Skin of body (tissue), 2 donors: ENCODE results near the gene SLC6A16. TPM values are rescaled to one million over a fixed set of nuclear protein-coding genes. Genes with fewer than 3 reads are reported as not detected.
"Not testable (repeated sequence)": the region's sequence is repeated elsewhere in the genome, so short reads cannot be mapped to it uniquely, and the experiment has no call there.

ENCODE experiments used
- DNase-seq: peaks from one replicate; lab custom pipeline; 2025; lab: John Stamatoyannopoulos, UW
- total RNA-seq: library from RNA; depleted of rRNA; stranded (reverse); fragments of >200 nt; gene quantifications from one replicate; pipeline ENCODE4 v1.2.3, GENCODE V29; 2014

The SLC6A16 gene
- total RNA-seq, 1 donor from 2014 or later = 0.20 TPM

DNA sequence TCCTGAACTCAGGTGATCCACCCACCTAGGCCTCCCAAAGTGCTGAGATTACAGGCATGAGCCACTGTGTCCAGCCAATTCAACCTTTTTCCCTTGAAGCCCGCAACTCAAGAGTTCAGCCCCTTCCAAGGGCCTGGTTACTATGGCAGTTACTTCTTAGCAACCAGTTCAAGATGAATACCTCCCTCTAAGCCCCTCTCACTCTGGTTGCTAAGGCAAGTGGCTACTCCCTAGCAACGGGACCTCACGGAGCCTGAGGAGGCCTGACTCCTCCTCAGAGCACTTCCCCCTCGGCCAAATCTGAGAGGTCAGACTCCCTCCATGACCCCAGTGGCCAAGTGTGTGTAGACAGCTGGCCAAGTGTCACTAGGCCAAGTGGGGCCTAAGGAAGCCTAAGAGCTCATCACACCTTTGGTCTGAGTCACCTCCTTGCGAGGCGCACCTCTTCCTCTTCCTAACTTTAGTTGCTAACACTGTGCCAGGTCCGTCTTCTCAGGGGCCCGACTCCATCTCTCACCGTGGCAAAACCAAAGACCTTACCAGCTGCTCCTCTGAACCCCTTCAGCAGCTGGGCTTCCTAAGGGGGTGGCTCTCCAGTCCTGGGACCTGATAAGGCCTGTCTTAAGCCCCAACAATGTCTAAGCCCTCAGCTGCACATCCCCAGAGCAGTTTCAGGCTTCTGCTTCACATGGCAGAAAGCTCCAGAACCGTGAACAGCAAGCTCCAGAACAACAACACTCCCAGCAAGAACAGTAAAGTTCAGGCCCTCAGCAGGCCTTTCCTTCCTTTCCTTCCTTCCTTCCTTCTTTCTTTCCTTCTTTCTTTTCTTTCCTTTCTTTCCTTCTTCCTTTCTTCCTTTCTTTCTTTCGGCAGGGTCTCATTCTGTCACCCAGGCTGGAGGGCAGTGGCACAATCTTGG, 19.8 kb upstream of the SLC6A16 start:
- no peak for DNase-seq

- no peak for DNase-seq
Observed at GRCh38 chr19:49343123-49343522, 18.1 kb upstream of the SLC6A16 start.

- no peak for DNase-seq
Observed at GRCh38 chr19:49342291-49342721, 17.3 kb upstream of the SLC6A16 start.

- DNase-seq = no peak
Observed at GRCh38 chr19:49340865-49341718, 16.1 kb upstream of the SLC6A16 start.

GRCh38 chr19:49340069-49340864, 15.3 kb upstream of the SLC6A16 start:
- no peak for DNase-seq

DNA sequence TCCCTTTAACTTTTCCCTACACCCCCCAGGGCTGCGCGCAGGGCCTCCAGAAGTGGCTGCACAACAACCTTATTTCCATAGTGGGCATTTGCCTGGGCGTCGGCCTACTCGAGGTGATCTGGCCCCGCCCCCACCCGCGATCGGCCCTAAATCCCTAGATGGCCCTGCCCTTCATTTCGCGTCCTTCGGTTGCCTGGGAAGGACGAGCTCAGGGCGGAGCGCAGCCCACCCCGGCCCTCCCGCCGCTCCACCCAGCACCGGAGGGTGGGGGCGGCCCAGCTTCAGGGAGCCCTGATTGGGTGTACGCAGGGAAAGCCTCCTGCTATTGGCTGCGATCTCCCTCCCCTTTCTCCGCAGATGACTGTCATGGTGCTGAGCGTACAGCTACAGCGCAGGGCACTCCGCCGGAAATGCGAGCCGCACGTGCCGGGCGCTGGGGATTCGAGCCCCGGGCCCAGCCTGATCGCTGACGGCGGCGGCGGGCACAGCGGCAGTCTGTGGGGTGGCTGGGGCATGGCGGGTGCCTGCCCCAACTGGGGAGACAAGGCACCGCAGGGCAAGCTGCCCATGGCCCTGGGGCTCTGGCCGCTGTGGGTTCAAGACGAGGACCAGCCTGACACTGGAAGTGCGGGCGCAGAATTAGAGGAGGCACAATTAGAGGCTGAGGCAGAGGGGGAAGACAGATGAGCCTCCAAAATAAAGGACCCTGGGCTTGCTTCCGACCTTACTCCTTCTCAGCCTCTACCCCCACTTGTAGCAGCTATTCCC, 14.5 kb upstream of the SLC6A16 start:
- DNase-seq = peak; percentile 94

- peak; percentile 29 for DNase-seq
Observed at GRCh38 chr19:49338691-49339300, 13.8 kb upstream of the SLC6A16 start.

- no peak for DNase-seq
Observed at GRCh38 chr19:49338023-49338677, 13.2 kb upstream of the SLC6A16 start.

GRCh38 chr19:49337267-49338022, 12.5 kb upstream of the SLC6A16 start:
- no peak for DNase-seq

DNA sequence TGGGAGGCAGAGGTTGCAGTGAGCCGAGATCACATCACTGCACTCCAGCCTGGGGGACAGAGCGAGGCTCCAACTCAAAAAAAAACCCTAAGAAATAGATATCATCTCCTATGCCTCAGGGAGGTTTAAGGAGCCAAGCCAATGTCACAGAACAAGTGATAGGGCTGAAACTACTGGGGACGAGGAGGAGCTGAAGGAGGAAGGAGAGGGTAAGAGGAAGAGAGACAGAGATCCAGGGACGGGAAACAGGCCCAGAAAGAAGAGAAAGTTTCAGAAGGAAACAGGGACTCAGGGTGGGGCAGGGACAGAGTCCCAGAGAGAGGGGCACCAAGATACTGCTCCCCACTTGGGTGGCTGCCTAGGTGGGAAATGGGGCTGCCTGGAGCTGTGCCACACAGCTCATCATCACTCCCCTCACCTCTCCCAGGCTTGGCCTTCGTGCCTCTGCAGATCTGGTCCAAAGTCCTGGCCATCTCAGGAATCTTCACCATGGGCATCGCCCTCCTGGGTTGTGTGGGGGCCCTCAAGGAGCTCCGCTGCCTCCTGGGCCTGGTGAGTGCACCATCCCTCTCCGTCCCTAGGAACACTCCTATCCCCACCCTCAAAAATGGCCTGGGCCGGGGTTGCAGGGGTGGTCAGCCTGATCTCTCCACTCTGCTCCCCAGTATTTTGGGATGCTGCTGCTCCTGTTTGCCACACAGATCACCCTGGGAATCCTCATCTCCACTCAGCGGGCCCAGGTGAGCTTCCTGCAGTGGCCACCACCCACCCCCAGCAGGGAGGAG, 11.7 kb upstream of the SLC6A16 start:
- no peak for DNase-seq

DNA sequence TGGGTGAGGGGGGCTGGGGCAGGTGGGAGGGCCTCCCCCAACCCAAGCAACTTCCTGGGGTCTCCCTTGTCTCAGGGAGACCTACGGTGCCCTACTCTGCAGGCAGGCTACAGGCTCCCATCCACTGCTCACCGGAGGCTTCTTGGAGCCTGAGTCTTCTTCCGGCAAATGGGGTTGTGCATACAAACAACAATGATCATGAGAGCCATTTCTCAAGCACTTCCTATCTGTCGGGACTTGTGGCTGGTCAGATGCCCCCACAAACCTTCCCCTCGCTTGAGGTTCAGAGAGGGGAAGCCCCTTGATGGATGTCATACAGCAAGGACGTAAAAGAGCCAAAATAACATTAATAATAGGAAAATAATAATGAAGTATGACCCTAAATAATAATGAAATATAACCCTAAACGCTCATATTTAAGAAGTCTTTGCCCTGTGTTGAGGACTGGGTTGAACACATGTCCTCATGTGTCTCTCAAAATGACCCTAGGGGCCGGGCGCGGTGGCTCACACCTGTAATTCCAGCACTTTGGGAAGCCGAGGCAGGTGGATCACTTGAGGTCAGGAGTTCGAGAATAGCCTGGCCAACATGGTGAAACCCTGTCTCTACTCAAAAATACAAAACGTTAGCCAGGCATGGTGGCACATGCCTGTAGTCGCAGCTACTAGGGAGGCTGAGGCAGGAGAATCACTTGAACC, 10.9 kb upstream of the SLC6A16 start:
- DNase-seq = no peak

- DNase-seq = no peak
Observed at GRCh38 chr19:49335071-49335783, 10.2 kb upstream of the SLC6A16 start, which contains the start of gene CD37. Gene CD37, plus strand, starts transcription at chr19:49335406. Its CDS starts 135 bp downstream, at chr19:49335541.

DNA sequence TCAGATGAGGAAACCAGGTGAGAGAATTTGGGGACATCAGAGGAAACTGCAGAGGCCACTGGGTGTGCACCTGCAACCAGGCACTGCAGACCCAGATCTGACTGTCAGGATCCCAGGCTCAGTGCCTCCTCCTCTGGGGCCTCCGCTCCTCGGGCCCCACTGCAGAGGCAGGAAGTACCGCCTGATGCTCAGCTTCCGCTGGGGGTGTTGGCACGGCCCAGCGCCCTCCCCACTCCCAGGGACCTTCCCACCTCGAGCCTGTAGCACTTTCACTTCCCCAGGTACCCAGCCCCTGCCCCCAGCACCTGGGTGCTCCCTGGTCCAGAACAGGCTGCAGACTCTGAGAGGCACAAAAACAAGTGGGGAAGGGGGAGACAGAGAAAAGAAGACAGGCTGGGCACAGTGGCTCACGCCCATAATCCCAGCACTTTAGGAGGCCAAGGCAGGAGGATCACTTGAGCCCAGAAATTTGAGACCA, 8.9 kb upstream of the SLC6A16 start:
- no peak for DNase-seq

- no peak for DNase-seq
Observed at GRCh38 chr19:49333418-49333805, 8.4 kb upstream of the SLC6A16 start.

DNA sequence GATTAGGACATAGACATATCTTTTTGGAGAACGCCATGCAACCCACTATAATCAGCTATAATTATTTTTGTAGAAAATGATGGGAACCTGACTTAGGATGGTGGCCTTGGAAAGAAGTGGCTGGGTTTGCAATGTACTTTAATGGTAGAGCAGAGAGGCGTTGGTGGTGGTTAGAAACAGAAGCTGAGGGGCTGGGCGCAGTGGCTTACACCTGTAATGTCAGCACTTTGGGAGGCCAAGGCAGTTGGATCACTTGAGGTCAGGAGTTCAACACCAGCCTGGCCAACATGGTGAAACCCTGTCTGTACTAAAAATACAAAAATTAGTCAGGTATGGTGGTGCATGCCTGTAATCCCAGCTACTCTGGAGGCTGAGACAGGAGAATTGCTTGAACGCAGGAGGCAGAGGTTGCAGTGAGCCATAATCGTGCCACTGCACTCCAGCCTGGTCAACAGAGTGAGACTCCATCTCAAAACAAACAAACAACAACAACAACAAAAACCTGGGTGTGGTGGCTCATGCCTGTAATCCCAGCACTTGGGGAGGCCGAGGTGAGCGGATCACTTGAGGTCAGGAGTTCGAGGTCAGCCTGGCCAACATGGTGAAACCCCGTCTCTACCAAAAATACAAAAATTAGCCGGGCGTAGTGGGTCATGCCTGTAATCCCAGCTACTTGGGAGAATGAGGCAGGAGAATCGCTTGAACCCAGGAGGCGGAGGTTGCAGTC, 7.9 kb upstream of the SLC6A16 start:
- DNase-seq = not testable (repeated sequence)

GRCh38 chr19:49331616-49332055, 6.6 kb upstream of the SLC6A16 start:
- no peak for DNase-seq
